Cerebellar cortex (tissue), 1 donor: ENCODE measurements around the gene SPRR5.

Experiments
- DNase-seq: peaks from one replicate; pipeline ENCODE4 v3.0.0-alpha.2; 2015; ENCODE audit warnings: low spot score

The SPRR5 gene

DNA sequence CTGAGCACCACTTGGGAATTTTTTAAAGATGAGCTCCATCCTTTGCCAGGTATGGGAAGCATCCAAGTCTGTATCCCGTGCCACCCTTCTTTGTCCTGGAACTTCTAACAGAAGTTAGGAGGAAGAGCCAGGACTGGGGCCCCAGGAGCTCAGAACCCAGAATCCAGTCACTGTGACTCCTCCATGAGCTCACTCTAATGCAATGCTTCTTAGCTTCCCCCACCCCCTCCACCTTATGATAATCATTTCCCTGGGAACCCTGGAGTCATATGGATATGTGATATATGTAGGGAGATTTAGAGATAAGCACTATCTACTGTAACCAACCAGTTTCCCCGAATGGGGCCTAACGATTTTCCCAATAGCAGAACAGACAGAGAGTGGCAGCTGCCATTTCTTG lies 758 bp upstream of the SPRR5 start:
- DNase-seq = no peak

DNA sequence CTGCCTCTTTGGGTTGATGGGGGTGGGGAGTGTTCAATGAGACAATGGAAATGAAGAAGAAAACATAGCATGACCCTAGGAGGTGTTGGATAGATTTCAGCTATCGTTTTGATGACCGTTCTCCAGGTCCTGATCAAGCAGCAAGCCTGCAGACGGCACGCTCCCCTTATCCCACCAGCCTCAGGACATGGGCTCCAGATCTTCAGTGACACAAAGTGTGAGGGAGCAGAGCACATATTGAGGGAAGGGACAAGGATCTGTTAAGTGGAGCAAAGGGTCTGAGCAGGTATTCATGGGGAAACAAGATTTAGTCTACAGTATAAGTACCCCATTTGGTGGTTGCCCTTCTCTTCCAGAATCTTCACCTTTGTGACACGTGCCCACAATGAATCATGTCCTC lies 4.7 kb downstream of the SPRR5 start:
- DNase-seq = no peak

GRCh38 chr1:152953761-152954160 lies 6.8 kb downstream of the SPRR5 start:
- DNase-seq = no peak

DNA sequence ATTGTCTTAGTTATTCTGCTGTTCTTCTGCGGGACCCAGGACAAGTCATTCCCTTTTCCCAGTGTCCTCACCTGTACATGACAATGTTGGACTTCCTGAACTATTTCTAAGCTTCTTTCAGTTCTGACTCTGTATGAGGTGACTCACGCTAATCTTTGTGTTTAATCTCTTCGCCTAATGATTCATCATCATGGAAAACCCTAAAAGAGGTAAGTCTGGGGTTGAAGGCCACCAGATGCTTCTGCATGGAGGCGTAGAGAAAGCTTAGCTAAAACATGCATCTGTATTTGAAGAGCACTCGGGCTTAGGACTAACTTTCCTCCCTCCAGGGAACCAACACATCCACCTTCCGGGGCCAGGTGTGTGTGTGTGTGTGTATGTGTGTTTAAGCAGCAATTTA lies 7.4 kb downstream of the SPRR5 start:
- DNase-seq = no peak

DNA sequence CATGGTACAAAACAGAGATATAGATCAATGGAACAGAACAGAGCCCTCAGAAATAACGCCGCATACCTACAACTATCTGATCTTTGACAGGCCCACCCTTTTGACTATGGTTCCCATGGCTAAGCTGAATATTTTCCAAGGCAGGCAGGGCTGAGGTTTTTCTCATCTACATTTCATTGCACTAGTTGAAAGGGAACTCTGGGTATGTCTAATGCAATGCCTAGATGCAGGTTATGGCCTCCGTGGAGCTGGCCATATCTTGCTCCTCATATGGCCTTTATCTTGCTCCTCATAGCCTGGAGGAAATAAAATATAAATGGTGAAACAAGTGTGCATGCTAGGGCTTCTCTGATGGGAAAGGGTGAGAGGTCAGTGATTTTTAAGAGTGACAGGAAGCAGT lies 10.6 kb downstream of the SPRR5 start:
- no peak for DNase-seq

DNA sequence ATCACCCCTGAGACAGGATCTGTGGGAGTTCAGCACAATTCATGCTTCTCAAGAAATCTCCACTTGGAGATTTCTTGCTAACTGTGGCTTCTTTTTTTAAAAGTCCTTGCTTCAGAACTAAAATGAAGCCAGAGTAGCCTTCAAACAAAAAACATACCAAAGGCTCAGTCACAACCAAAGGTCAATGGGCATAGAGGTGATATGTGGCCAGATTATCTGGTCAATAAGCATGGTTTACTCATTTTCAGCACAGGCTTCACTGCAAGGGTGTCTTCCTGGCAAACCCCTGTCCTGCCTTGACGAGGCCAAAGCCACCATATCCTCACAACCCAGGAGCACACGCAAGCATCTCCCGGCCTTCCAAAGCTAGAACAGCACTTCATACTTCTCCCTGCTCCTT lies 12.3 kb downstream of the SPRR5 start:
- DNase-seq = no peak

DNA sequence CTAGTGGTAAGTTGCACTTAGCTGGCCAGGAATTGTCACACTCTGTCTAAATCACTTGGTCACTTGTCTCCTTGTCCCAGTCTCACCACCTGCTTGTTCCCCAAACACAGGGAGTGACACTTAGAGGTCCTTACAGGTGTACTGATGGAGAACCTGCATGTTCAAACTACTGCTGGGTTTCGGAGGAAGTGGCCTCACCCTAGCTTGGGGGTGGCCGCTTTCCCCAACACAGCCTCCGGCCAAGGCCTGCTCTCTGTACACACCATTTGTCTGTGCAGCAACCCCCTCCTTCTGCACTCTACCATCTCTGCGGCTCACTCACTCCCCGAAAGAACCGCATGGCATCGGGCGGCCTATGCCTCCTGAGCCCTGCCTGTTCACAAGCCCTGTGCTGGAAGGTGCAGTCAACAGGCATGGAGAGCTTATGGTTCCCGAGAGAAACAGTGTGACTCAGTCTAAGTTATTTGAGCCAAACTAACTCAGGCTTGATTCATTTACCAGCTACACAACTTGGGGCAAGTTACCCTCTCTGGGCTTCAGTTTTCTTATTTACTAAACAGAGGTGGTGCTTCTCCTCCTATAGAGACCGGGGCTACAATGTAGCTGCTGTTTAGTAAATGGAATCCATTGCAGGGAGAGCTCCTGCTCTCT lies 12.9 kb downstream of the SPRR5 start:
- no peak for DNase-seq

DNA sequence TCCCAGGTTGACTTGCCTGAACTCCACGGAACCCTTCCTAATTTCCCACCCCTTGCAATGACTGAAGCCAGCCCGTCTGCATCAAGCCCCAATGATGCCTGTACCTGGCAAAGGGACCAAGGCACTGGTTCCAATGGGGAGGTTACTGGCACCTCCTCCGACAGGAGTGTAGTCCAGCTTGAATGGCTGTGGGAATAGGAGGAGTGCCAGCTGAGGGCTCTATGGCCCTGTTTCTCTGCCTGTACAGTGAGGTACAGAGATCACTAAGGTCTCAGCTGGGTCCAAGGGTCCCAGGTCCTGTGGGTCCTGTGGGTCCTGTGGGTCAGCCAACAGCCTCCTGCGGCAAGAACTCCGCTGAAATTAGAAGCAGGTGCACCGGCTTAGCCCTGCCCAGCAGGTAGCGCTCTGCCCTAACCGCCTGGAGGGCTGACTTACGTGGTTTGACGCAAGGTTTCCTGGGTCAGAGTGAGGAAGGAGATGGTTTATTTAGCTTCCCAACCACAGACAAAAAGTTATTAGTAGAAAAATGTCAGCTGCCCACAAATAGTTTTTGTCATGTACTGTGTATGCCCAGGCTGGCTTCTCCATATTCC lies 13.5 kb downstream of the SPRR5 start:
- DNase-seq = no peak

DNA sequence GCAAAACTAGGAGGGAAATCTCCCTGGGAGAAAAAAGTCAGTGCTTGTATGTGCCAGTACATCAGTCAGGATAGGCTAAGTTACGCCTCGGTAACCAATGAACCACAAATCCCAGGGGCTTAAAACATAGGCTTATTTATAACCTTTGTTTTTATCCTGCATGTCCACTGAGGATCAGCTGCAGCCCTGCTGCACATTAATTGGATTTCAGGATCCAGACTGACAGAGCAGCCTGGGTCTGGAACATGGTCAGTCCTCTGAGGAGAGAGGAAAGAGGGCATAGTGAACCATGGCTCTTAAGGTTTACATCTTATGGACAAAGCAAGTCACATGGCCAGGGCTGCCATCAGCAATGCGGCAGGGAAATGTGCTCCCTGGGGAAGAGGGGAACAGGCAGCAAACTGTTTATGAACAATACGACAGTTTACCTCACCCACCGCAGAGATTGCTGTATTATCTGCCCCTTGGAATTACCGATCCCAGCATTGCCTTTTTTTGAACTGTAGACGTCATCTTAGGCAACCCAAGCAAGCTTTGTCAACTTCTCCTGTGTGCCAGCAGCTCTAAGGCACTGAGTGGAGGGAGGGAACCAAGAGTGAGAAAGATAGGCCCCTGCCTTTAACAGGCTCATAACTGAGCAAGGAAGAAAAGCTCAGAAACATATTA lies 14.4 kb downstream of the SPRR5 start:
- DNase-seq = no peak

DNA sequence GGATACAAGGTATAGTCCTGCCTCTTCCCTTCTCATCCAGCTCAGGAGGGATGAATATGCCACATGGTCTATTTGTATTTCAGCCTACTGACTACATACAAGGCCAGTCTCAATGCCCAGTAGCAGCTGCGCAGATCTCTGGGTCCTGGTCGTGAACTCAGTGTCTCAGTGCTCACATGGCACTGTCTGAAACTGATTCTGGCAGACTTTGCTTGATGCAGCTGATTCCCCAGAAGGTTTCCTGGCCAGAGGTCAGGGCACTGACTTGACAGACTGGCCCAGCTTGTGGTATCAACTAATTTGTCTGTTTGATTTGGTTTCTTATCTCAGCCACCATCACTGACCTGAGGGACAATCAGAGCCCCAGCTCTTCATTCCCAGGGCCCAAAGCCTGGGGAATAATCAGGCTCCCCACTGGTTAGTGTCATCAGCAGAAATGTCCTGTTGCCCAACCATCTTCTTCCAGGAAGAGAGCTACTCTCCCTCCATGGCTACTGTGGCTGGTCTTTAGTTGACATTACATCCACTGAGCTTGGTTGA lies 15.9 kb downstream of the SPRR5 start:
- DNase-seq = no peak

- DNase-seq = no peak
These were observed 17.5 kb downstream of the SPRR5 start for GRCh38 chr1:152964536-152964935.

DNA sequence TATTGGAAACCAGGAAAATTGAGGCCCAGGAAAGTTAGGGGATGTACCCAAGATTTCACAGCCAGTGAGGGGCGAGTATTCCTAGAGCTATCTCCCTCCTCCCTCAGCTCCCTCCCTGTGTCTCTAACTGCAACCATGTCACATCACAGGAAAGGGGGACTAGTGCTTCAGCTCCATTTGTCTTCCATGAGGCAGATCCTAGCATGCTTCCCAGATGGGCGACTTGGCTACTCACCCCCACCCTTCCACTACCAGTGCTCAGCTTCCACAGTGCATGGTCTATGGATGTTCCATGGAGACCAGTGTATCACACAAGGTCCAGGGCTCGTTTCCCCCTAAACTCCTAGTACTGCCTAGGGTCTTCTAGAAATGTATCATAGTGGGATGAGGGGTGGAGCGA lies 18.8 kb downstream of the SPRR5 start:
- no peak for DNase-seq

- DNase-seq = no peak
These were observed 20.2 kb downstream of the SPRR5 start for GRCh38 chr1:152967201-152967600.

GRCh38 chr1:152968248-152968647 lies 21.2 kb downstream of the SPRR5 start:
- no peak for DNase-seq

DNA sequence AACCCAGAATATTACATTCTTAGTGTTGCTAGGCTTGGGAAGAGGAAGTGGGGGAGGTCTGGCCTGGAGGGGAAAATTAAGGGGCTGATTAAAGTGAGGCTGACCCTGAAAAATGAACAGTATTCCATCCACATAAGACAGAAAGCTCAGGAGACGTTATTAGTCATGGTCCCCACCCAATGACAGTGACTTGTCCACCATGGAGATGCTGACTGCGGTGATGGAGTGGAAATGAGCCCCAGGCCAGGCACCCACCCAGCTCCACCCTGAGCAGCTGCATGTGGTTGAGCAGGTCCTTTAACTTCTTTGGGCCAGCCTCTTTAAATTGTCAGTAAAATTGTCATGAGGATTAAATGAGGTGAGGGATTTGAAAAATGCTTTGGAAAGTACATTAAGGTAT lies 22.0 kb downstream of the SPRR5 start:
- no peak for DNase-seq

- DNase-seq = no peak
These were observed 23.5 kb downstream of the SPRR5 start, which contains the start of gene SPRR4 for GRCh38 chr1:152970495-152970894. SPRR4 (plus strand) TSS chr1:152970648; CDS start chr1:152971891, 1,243 bp downstream.

GRCh38 chr1:152972196-152972886 lies 25.3 kb downstream of the SPRR5 start:
- no peak for DNase-seq

- no peak for DNase-seq
These were observed 29.7 kb downstream of the SPRR5 start for GRCh38 chr1:152976688-152977087.

DNA sequence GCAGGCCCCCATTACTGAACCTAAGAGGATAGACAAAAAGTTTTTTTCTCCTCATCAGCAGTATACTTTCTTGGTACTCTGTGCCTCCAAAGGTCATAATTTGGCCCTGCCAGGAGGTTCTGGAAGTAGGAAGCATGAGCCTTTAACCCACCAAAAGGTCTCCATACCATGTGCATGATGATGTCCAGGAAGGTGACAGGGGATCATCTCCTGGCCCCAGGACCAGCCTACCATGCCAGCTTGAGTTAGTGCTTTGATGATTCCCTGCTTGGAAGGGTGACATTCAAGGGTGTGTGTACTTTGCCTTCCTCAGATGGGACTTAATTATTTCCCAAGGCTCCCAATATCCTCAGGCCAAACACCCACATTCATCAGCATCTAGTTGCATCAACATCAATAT lies 30.6 kb downstream of the SPRR5 start:
- DNase-seq = no peak

DNA sequence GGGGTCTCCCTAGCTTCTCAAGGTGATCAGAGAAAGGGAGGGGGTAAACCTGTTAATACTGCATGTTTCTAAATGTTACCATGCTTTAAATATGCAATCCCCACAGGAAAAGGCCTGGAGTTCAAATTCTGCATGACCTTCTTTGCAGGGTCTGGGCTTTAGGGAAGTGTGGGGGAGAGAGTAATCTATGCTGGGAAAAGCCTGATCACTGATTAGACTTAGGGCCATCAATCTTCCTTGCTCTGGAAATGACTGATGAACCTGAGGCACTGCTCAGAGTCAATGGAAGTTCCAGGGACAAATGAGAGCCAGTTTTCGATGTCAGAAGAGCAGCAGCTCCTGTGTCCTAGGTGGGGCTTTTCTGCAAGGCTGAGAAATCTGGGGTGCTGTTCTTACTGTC lies 33.7 kb downstream of the SPRR5 start:
- DNase-seq = no peak

GRCh38 chr1:152981146-152981871 lies 34.3 kb downstream of the SPRR5 start:
- DNase-seq = no peak

DNA sequence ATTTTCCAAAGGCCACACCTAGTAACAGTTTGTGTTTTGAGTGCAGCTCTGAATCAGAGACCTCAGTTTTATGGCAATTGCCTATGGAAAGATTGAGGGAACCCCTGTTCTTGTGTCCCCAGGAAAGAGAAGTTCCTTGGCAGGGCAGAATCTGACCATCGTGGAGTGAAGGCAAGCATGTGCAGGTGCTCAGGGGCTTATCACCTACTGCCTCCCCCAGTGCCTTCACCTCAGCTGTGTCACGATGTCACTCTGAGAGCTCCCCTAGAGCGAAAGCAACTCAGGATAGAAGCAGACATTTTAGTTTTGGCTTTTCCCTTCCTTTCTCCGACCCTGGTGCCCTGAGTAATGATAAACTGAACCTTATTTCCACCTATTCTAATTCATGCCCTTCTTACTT lies 35.1 kb downstream of the SPRR5 start:
- DNase-seq = no peak
